ENCODE data around the gene GOLGB1. TPM values are rescaled to one million over a fixed set of nuclear protein-coding genes. Genes with fewer than 3 reads are reported as not detected.
A peak's percentile ranks its signal among the peaks of the same experiment; 100 is the strongest.

Gene GOLGB1
- total and polyA plus RNA-seq, 10 of the 15 experiments (the other 5 are each of a cell fraction or from before 2014, with no cell fraction given), result 7.4 to 34.5 (median 21.8) TPM

GRCh38 chr3:121749276-121750086, at the start of gene GOLGB1 (continued):
- TF ChIP-seq, protein P1, sequence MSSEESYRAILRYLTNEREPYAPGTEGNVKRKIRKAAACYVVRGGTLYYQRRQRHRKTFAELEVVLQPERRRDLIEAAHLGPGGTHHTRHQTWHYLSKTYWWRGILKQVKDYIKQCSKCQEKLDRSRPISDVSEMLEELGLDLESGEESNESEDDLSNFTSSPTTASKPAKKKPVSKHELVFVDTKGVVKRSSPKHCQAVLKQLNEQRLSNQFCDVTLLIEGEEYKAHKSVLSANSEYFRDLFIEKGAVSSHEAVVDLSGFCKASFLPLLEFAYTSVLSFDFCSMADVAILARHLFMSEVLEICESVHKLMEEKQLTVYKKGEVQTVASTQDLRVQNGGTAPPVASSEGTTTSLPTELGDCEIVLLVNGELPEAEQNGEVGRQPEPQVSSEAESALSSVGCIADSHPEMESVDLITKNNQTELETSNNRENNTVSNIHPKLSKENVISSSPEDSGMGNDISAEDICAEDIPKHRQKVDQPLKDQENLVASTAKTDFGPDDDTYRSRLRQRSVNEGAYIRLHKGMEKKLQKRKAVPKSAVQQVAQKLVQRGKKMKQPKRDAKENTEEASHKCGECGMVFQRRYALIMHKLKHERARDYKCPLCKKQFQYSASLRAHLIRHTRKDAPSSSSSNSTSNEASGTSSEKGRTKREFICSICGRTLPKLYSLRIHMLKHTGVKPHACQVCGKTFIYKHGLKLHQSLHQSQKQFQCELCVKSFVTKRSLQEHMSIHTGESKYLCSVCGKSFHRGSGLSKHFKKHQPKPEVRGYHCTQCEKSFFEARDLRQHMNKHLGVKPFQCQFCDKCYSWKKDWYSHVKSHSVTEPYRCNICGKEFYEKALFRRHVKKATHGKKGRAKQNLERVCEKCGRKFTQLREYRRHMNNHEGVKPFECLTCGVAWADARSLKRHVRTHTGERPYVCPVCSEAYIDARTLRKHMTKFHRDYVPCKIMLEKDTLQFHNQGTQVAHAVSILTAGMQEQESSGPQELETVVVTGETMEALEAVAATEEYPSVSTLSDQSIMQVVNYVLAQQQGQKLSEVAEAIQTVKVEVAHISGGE (CRISPR knock-in tag; IDR thresholded peaks at IDR 0.05), result no peak
- TF ChIP-seq SMC3 (IDR thresholded peaks at IDR 0.05; ENCODE audit: borderline replicate concordance, low read length) (no peak), SUZ12 (IDR thresholded peaks at IDR 0.05; ENCODE audit: unreplicated experiment) (no peak), TCF12 (IDR thresholded peaks at IDR 0.05; ENCODE audit: low read depth, low read length) (peak; percentile 36; the same call in 1 of the 2 replicates), RBBP5 (conservative IDR thresholded peaks at IDR 0.05) (0 out of 2 replicates have a peak, but pooled peaks have one; percentile 55), CBX5 (IDR thresholded peaks at IDR 0.05; ENCODE audit: low read depth) (no peak), CHD4 (IDR thresholded peaks at IDR 0.05) (no peak), TCF7 (IDR thresholded peaks at IDR 0.05; ENCODE audit: borderline replicate concordance) (no peak), YBX1 (IDR thresholded peaks at IDR 0.05) (no peak), BACH1 (IDR thresholded peaks at IDR 0.05; ENCODE audit: borderline replicate concordance) (peak; percentile 64; the same call in 1 of the 2 replicates), ATF7 (IDR thresholded peaks at IDR 0.05; ENCODE audit: low read depth) (peak; percentile 79; the same call in 1 of the 2 replicates), SPI1 (IDR thresholded peaks at IDR 0.05; ENCODE audit: borderline replicate concordance, insufficient read depth, low read depth, low read length) (peak; percentile 72), FOS (IDR thresholded peaks at IDR 0.05; ENCODE audit: borderline replicate concordance, extremely low read depth, insufficient read length) (peak; percentile 73), FOXK2 (IDR thresholded peaks at IDR 0.05) (no peak; the same call in 1 of the 2 replicates), GABPA (IDR thresholded peaks at IDR 0.05; ENCODE audit: low read depth) (peak; percentile 99), SIX5 (IDR thresholded peaks at IDR 0.05; ENCODE audit: low read depth, low read length, severe bottlenecking) (peak; percentile 55), KAT2A (conservative IDR thresholded peaks at IDR 0.05; ENCODE audit: control insufficient read depth, low read depth, low read length) (no peak), IKZF1 (conservative IDR thresholded peaks at IDR 0.05) (peak; percentile 76), PBX3 (IDR thresholded peaks at IDR 0.05; ENCODE audit: insufficient replicate concordance, low read depth, low read length) (peak; percentile 76), ZNF274 (IDR thresholded peaks at IDR 0.05; ENCODE audit: insufficient read depth, insufficient read length) (no peak)
- TF ChIP-seq, protein P2, sequence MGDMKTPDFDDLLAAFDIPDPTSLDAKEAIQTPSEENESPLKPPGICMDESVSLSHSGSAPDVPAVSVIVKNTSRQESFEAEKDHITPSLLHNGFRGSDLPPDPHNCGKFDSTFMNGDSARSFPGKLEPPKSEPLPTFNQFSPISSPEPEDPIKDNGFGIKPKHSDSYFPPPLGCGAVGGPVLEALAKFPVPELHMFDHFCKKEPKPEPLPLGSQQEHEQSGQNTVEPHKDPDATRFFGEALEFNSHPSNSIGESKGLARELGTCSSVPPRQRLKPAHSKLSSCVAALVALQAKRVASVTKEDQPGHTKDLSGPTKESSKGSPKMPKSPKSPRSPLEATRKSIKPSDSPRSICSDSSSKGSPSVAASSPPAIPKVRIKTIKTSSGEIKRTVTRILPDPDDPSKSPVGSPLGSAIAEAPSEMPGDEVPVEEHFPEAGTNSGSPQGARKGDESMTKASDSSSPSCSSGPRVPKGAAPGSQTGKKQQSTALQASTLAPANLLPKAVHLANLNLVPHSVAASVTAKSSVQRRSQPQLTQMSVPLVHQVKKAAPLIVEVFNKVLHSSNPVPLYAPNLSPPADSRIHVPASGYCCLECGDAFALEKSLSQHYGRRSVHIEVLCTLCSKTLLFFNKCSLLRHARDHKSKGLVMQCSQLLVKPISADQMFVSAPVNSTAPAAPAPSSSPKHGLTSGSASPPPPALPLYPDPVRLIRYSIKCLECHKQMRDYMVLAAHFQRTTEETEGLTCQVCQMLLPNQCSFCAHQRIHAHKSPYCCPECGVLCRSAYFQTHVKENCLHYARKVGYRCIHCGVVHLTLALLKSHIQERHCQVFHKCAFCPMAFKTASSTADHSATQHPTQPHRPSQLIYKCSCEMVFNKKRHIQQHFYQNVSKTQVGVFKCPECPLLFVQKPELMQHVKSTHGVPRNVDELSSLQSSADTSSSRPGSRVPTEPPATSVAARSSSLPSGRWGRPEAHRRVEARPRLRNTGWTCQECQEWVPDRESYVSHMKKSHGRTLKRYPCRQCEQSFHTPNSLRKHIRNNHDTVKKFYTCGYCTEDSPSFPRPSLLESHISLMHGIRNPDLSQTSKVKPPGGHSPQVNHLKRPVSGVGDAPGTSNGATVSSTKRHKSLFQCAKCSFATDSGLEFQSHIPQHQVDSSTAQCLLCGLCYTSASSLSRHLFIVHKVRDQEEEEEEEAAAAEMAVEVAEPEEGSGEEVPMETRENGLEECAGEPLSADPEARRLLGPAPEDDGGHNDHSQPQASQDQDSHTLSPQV (IDR thresholded peaks at IDR 0.05), result no peak

Data from GM12878 (cell line).